SK-N-SH (cell line): ENCODE data around the gene RPF1. TPM values are rescaled to one million over a fixed set of nuclear protein-coding genes. Genes with fewer than 3 reads are reported as not detected.

ENCODE experiments used
- CTCF ChIA-PET: fragments of 300-600, 350-600 bp; formaldehyde crosslinking; extraction: SDS; loops from one replicate; lab custom pipeline; 2021; lab: Yijun Ruan, JAX
- POLR2A ChIA-PET: fragments of 350-600 bp; sonication (Branson Sonifier 250); formaldehyde crosslinking; extraction: SDS; loops from one replicate; lab custom pipeline; 2020; ENCODE audit warnings: antibody characterized with exemption, inconsistent platforms; lab: Yijun Ruan, JAX
- DNase-seq: peaks from one replicate; pipeline ENCODE4 v3.0.0; 2012
- H2AFZ ChIP-seq: fragments of 200-600 bp; sonication (generic); 2 replicates; pipeline ENCODE4 v1.8.1; 2016; ENCODE audit warnings: antibody characterized with exemption, mild to moderate bottlenecking, low read depth
- H3F3A ChIP-seq: fragments of 200-600 bp; sonication (generic); replicated peaks from 2 replicates; pipeline ENCODE3; 2016; ENCODE audit warnings: antibody characterized with exemption, mild to moderate bottlenecking; ENCODE audit not compliant: insufficient read depth
- H3K27ac ChIP-seq, 2 experiments: fragments of 200-500 bp in 1 of 2; fragments of 200-600 bp in 1 of 2; sonication (Bioruptor generic) in 1 of 2; sonication (generic), shearing (Covaris generic) in 1 of 2; 2 replicates each; pipeline versions ENCODE4 v1.5.1 to v1.6.1; 2014 to 2016; ENCODE audit warnings: low read depth in 2 of 2, inconsistent platforms in 1 of 2, low read length in 1 of 2, mild to moderate bottlenecking in 1 of 2, mixed read lengths in 1 of 2
- H3K27me3 ChIP-seq: fragments of 200-600 bp; sonication (generic), shearing (Covaris generic); 2 replicates; pipeline ENCODE4 v1.6.1; 2016; ENCODE audit warnings: mixed run types; ENCODE audit not compliant: insufficient read depth
- H3K36me3 ChIP-seq, 2 experiments: fragments of 200-500 bp in 1 of 2; fragments of 200-600 bp in 1 of 2; sonication (Bioruptor generic) in 1 of 2; sonication (generic) in 1 of 2; replicated peaks in 1 of 2; 2 replicates each; pipeline versions ENCODE3 to v1.5.1; 2014 to 2016; ENCODE audit warnings: low read length in 1 of 2, mild to moderate bottlenecking in 1 of 2; ENCODE audit not compliant: insufficient read depth in 2 of 2, control insufficient read depth in 1 of 2
- H3K4me1 ChIP-seq, 2 experiments: fragments of 200-500 bp in 1 of 2; fragments of 200-600 bp in 1 of 2; sonication (Bioruptor generic) in 1 of 2; sonication (generic), shearing (Covaris generic) in 1 of 2; 2 replicates each; pipeline versions ENCODE4 v1.5.1 to v1.6.1; 2014 to 2016; ENCODE audit warnings: low read depth in 1 of 2, low read length in 1 of 2, mixed run types in 1 of 2; ENCODE audit not compliant: insufficient read depth in 2 of 2, control insufficient read depth in 1 of 2
- H3K4me2 ChIP-seq: fragments of 200-600 bp; sonication (generic), shearing (Covaris generic); 2 replicates; pipeline ENCODE4 v1.6.1; 2017; ENCODE audit warnings: mixed run types
- H3K4me3 ChIP-seq, 2 experiments: fragments of 200-500 bp in 1 of 2; fragments of 200-600 bp in 1 of 2; sonication (Bioruptor generic) in 1 of 2; sonication (generic), shearing (Covaris generic) in 1 of 2; 2 replicates each; pipeline versions ENCODE4 v1.5.1 to v1.8.1; 2014 to 2016; ENCODE audit warnings: low read depth in 2 of 2, inconsistent platforms in 1 of 2, low read length in 1 of 2, mild to moderate bottlenecking in 1 of 2, mixed read lengths in 1 of 2, moderate library complexity in 1 of 2
- H3K79me2 ChIP-seq: fragments of 200-600 bp; sonication (generic); 2 replicates; pipeline ENCODE4 v1.8.1; 2017; ENCODE audit warnings: mild to moderate bottlenecking; ENCODE audit not compliant: insufficient read depth
- H3K9ac ChIP-seq: fragments of 200-600 bp; sonication (generic); 2 replicates; pipeline ENCODE4 v1.6.1; 2017; ENCODE audit warnings: mixed run types
- H3K9me2 ChIP-seq: fragments of 200-600 bp; sonication (generic); 2 replicates; pipeline ENCODE4 v1.6.1; 2017; ENCODE audit warnings: mixed run types
- H3K9me3 ChIP-seq: fragments of 200-600 bp; sonication (generic); 2 replicates; pipeline ENCODE4 v1.6.1; 2017; ENCODE audit warnings: mixed run types, mild to moderate bottlenecking, moderate library complexity
- H4K20me1 ChIP-seq: fragments of 200-600 bp; sonication (generic); 2 replicates; pipeline ENCODE4 v1.6.1; 2017; ENCODE audit warnings: mild to moderate bottlenecking, mixed run types; ENCODE audit not compliant: insufficient read depth
- CHD2 ChIP-seq: fragments of 150-350 bp; IDR thresholded peaks from 2 replicates; pipeline ENCODE4 v1.6.1; 2018; ENCODE audit warnings: low read length; ENCODE audit not compliant: partially characterized antibody
- CTCF ChIP-seq: fragments of 200-600 bp; sonication (generic); IDR thresholded peaks from 2 replicates; pipeline ENCODE4 v1.6.1; 2017; ENCODE audit warnings: antibody characterized with exemption, mild to moderate bottlenecking, moderate library complexity
- FOSL2 ChIP-seq: IDR thresholded peaks from 2 replicates; pipeline ENCODE4 v1.4.0; 2012; ENCODE audit warnings: low read depth, mild to moderate bottlenecking, moderate library complexity, borderline replicate concordance
- FOXM1 ChIP-seq: IDR thresholded peaks from 2 replicates; pipeline ENCODE4 v1.4.0; 2012; ENCODE audit warnings: low read depth, mild to moderate bottlenecking
- GATA2 ChIP-seq: sonication (generic); formaldehyde crosslinking; IDR thresholded peaks from 2 replicates; pipeline ENCODE4 v1.5.0; 2020; ENCODE audit warnings: mild to moderate bottlenecking, missing genetic modification reagents
- MAX ChIP-seq: IDR thresholded peaks from 2 replicates; pipeline ENCODE4 v1.4.0; 2012; ENCODE audit warnings: low read depth
- NRF1 ChIP-seq: IDR thresholded peaks from 2 replicates; pipeline ENCODE4 v1.6.1; 2012; ENCODE audit warnings: low read depth, mild to moderate bottlenecking, low read length
- PBX3 ChIP-seq: IDR thresholded peaks from 2 replicates; pipeline ENCODE4; 2012
- RCOR1 ChIP-seq: fragments of 150-350 bp; IDR thresholded peaks from 2 replicates; pipeline ENCODE4 v1.6.1; 2017; ENCODE audit warnings: antibody characterized with exemption, low read length
- REST ChIP-seq: IDR thresholded peaks from 2 replicates; pipeline ENCODE4 v1.6.1; 2012; ENCODE audit warnings: mild to moderate bottlenecking, low read depth, low read length, moderate library complexity
- SIN3A ChIP-seq: IDR thresholded peaks from 2 replicates; pipeline ENCODE4 v1.6.1; 2012; ENCODE audit warnings: low read depth, mild to moderate bottlenecking, low read length, moderate library complexity, borderline replicate concordance
- TAF1 ChIP-seq: IDR thresholded peaks from 2 replicates; pipeline ENCODE4 v1.6.1; 2012; ENCODE audit warnings: low read depth, mild to moderate bottlenecking, low read length, moderate library complexity, borderline replicate concordance
- TCF12 ChIP-seq: IDR thresholded peaks from 2 replicates; pipeline ENCODE4 v1.4.0; 2012
- USF2 ChIP-seq: fragments of 150-350 bp; IDR thresholded peaks from 2 replicates; pipeline ENCODE4 v1.6.1; 2017; ENCODE audit warnings: antibody characterized with exemption, low read length, low read depth, borderline replicate concordance
- ZBTB33 ChIP-seq: IDR thresholded peaks from 2 replicates; pipeline ENCODE4 v1.4.0; 2012; ENCODE audit warnings: low read depth, borderline replicate concordance
- WGBS: methylation state at CpG from one replicate; pipeline ENCODE4 v1.1.6; 2017; ENCODE audit warnings: low lambda C conversion rate; 5-methylcytosine and 5-hydroxymethylcytosine counted together
- polyA plus RNA-seq, 3 experiments: library from polyadenylated mRNA; depleted of rRNA; stranded (reverse); fragments of >200 nt; gene quantifications; 2 replicates each; pipeline ENCODE4 v1.2.3, GENCODE V29; 2012

RPF1 gene
- polyA plus RNA-seq, 1 of the 3 experiments (the other 2 are of a cell fraction) = 22.6 TPM

GRCh38 chr1:84510165-84510564, 31.1 kb downstream of the RPF1 start (continued):
- TF ChIP-seq REST (no peak), SIN3A (no peak)

- TF ChIP-seq GATA2 (CRISPR knock-in tag) (no peak), CTCF (no peak), ZBTB33 (no peak), USF2 (no peak), MAX (no peak), CHD2 (no peak), FOXM1 (no peak), FOSL2 (no peak), TAF1 (no peak), REST (no peak), NRF1 (no peak), TCF12 (no peak), SIN3A (no peak), RCOR1 (no peak), PBX3 (no peak)
- TF ChIP-seq, all 33 proteins: peak for 0
- no peak overlapping the region for H3K27ac ChIP-seq
- peaks cover 15% of the 10 kb centered on the region for H3K79me2 ChIP-seq
- no peak overlapping the region for H2AFZ ChIP-seq
- H4K20me1 ChIP-seq = no peaks in the 10 kb centered on the region
- H3K36me3 ChIP-seq = peaks cover 0 to 6% of the 10 kb centered on the region in 2 experiments
- H3K9me3 ChIP-seq = 0 out of 2 replicates have a peak, but pooled peaks cover 8% of the 10 kb centered on the region
- CTCF ChIA-PET = no interaction called here
- H3K9ac ChIP-seq = no peak overlapping the region
- no peaks in the 10 kb centered on the region for H3K27me3 ChIP-seq
- no peak overlapping the region for H3K4me2 ChIP-seq
- DNase-seq = no peak
- peaks cover 7% of the 10 kb centered on the region for H3F3A ChIP-seq
- H3K4me1 ChIP-seq = no peaks in the 10 kb centered on the region; a peak in 2 of 4 replicates
- H3K4me3 ChIP-seq = no peak overlapping the region
- no peaks in the 10 kb centered on the region for H3K9me2 ChIP-seq
- 90% methylated on average over 3 of the region's 3 CpGs for WGBS
- POLR2A ChIA-PET = no interaction called here
These were observed 31.6 kb downstream of the RPF1 start for GRCh38 chr1:84510668-84511067.
